IPS-NIHi11 (cell line): ENCODE data around the gene RSPH1.
"Not testable (repeated sequence)": the region's sequence is repeated elsewhere in the genome, so short reads cannot be mapped to it uniquely, and the experiment has no call there.

Experiments
- DNase-seq: peaks from one replicate; pipeline ENCODE4 v3.0.0; 2012; ENCODE audit warnings: mixed read lengths, low spot score

RSPH1 gene

DNA sequence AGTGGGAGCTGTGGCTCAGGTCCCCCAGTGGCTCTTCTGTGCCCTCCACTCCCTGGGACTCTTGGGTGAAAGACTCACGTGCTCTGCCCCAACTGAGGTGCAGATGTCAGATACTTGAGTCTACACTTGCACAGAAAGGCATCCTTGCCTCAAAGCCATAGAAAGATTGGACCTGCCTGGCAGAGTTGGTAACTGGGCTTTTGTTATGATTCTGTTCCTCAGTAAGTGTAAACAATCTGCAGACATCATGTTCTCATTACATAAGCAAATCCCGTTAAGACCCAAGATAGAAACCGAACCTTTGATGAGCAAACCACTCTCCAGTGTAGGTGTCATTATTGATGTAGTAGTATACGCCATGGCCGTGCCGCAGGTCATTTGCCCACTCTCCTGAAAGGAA lies 10.0 kb downstream of the RSPH1 start:
- DNase-seq, result no peak

- DNase-seq, result no peak
Measured at GRCh38 chr21:42484966-42485365, 11.1 kb downstream of the RSPH1 start.

DNA sequence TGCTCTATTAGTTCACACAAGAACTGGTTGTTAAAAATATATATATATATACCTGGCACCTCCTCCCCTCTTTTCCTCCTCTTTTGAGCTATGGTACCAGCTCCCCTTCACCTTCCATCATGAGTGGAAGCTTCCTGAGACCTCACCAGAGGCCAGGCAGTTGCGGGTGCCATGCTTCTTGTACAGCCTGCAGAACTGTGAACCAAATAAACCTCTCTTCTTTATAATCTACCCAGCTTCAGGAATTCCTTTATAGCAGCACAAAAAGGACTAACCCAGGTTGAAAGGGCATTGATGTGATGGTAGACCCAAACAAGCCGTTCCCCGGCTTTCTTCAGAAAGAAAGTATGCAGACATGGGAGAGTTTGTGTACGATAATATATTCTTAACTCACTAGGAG lies 14.9 kb downstream of the RSPH1 start:
- no peak for DNase-seq

GRCh38 chr21:42480736-42481135 lies 15.3 kb downstream of the RSPH1 start:
- DNase-seq, result no peak

- no peak for DNase-seq
Measured at GRCh38 chr21:42479582-42479981, 16.4 kb downstream of the RSPH1 start.

- DNase-seq, result no peak
Measured at GRCh38 chr21:42478504-42478903, 17.5 kb downstream of the RSPH1 start.

- DNase-seq, result no peak
Measured at GRCh38 chr21:42476388-42477331, 19.4 kb downstream of the RSPH1 start.

- no peak for DNase-seq
Measured at GRCh38 chr21:42475526-42476387, 20.3 kb downstream of the RSPH1 start.

DNA sequence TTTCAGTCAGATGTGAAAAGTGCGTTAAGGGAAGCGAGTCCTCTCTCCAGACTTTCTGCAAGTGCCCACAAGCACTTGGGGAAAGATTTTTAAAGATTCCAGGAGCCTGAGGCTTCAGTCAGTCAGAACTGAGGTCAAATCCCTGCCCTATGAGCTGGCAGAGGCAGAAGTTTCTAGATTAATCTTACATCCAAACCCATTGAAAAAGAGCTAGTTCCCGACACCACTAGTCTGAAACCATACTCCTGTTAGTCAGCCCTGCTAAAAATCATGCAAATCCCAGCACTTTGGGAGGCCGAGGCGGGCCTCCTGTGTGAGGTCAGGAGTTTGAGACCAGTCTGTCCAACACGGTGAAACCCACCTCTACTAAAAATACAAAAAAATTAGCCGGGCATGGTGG lies 21.0 kb downstream of the RSPH1 start:
- no peak for DNase-seq

DNA sequence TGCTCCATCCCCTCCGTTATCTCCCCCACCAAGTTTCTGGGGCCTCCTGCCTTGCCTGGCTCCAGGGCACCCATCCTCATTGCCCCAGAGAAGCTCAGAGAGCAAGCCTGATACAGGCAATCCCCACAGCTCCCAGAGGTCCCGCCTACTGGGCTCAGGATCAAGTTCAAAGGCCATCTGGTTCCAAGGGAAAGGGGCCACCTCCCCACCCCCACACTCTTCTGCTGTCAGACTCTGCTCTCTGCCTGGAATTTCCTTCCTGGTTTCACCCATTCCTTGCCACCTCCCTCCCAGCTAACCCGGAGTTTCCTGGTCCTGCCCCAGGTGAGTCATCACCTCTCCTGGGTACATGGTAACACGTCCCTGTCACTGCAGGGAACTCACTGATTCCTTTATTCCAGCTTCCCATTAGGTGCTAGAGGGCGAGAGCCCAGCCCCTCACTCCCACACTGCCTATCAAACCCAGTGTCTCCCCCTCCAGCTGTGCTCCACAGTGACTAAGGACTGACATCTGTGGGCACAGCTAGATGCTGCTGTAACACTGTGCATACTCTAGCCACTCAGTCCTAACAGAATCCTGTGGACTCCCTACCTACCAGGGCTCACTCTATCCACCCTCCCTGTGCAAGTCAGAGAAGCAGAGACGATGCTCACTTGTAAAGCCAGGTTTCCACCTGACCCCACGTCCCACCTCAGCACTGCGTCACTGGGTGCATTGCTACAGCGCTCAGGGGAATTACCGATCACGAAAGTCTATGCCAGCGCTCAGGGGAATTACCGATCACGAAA lies 21.8 kb downstream of the RSPH1 start:
- peak; percentile 62 for DNase-seq

DNA sequence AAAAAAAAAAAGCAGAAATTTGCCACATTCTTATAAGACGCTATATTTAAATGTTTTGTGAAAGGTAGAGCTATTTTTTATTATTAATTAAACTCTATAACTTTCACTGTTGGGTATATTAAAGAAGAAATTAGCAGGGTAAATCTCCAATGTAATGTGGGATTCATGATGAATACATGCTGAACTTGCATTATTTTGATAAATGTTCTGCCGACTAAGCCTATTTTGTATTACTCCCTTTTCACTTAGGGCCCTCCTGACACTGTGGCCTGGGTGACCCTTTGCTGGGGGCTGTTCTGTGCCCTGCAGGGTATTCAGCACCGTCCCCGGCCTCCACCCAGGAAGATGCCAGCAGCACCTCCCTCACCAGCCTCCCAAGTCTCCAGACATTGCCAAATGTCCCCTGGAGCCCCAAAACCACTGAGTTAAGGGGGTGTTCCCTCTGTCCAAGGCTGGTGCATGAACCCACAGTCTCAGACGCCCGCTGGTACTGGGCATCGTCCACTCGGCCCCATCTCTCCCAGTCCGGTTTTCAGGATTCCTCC lies 22.5 kb downstream of the RSPH1 start:
- DNase-seq, result no peak

- no peak for DNase-seq
Measured at GRCh38 chr21:42472521-42472920, 23.5 kb downstream of the RSPH1 start.

- DNase-seq, result no peak
Measured at GRCh38 chr21:42471716-42472330, 24.2 kb downstream of the RSPH1 start.

- no peak for DNase-seq
Measured at GRCh38 chr21:42471206-42471605, 24.8 kb downstream of the RSPH1 start.

DNA sequence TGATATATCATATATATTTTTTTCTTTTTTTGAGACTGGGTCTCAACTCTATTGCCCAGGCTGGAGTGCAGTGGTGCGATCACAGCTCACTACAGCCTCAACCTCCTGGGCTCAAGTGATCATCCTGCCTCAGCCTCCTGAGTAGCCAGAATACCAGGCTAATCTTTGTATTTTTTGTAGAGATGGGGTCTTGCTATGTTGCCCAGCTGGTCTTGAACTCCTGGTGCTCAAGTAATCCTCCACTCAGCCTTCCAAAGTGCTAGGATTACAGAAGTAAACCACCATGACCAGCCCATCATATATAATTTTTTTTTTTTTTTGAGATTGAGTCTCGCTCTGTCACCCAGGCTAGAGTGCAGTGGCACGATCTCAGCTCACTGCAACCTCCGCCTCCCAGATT lies 26.3 kb downstream of the RSPH1 start:
- not testable (repeated sequence) for DNase-seq

DNA sequence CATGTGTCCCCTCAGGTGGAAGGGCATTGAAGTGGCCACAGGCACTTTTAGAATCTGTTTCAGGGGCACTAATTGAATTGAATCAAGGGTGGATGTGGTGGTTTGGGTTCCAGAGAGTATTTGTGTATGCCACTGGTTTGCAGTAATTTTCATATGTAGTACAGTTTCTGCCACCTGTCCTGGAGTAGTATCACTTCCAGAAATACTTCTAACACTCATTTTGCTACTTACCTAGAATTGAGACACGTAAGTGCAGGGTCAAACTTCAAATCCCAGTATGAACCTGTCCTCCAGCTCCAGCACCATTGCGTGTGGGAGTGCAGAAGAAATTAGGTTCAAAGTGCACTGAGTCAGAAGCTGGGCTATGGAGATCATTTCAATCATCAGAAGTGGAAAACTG lies 26.8 kb downstream of the RSPH1 start:
- DNase-seq, result no peak

DNA sequence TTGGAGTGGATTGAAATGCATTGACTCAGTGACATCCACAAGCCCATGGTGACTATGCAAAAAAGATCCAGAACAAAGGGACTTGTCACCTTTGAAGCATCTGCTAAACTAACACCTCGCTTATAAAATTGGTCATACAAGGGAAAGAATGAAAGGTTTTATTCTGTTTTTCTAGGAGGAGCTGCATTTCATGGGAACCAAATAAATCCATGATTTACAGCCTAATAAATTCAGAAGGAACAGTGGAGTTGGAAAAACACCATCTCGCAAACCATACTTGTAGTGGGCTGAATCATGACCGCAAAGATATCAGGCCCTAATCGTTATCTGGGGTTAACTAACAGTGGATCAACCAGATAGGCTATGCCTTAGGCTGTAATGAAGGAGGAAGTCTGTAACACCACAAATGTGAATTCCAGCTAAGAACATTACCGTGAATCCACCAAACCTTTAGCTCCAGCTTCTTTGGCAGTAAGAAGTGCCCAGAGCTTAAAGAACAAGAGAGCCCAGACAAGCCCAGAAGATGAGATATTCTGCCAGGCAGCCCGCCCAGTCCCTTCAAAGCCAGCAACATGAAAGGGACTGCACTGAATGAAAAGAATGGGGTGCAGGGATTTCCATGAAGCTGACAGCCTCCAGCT lies 27.4 kb downstream of the RSPH1 start:
- DNase-seq, result no peak

DNA sequence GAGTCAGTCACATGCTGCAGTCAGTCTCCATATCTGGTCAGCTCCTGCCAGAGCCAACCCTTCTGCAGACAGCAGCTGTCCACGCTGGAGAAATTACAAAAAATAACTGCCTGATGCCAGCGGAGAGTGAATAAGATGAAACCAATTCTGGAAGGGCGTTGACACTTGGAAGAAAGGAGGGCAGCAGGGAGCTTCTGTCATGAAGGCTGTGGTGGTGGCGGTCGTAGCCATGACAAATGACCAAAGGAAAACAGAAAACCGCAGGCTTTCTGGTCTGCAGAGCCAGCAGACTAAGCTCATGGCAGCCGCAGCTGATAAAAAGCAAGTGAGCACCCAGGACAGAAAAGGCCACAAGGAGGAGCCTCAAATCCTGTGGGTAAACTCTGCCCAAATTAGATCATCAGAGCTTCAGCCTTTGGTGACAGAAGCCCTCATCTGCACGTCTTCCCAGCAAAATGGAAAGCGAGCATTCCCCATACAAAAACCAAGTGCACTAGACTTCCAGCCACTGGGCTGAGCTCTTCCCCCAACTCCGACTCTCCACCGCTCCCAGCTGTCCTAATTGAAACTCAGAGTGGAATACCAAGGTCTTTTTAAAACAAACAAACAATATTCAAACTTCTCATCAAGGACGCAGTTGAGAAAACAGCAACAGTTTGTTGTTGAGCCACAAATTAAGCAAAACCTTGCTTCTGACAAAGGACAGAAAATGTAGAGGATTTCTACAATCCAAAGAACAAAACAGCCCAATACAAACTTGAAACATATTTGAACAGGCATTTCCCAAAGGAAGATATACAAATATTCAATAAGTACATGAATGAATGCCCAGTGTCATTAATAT lies 28.7 kb downstream of the RSPH1 start:
- no peak for DNase-seq

DNA sequence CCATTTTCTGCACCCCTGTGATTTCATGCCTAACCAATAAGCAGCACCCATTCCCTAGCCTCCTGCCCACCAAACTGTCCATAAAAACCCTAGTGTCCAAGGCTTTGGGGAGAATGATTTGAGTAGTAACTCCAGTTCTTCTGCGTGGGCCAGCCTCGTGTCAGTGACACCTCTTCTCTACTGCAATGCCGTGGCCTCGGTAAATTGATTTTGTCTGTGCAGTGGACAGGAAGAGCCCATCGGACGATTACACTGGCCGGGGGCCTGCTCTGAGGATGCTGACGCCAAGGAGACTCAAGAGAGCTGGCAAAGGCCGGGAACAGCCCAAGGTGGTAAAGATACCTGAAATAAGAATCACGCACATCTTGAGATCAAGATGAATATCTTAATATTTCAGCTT lies 29.3 kb downstream of the RSPH1 start:
- no peak for DNase-seq

DNA sequence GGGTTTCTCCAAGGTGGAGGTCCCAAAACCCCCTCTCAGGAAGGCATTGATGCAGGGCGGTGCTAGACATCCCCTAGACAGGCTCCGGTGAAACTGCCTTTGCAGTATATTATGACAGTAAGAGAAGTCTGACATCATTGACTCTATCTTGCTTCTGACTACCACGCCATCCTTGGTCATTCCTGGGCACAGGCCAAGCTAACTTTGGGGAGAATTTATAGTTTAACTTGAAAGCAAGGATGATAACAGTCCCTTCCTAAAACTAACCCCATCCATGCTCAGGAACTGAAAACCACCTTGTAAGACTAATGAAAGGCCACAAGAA lies 30.3 kb downstream of the RSPH1 start:
- no peak for DNase-seq
